ENCODE results near the gene PRKG2. TPM values are rescaled to one million over a fixed set of nuclear protein-coding genes. Genes with fewer than 3 reads are reported as not detected.

Gene PRKG2
- total RNA-seq, 1 experiment from 2014 or later = not detected

- DNase-seq (ENCODE audit: low spot score) = no peak
- no peak for TF ChIP-seq CTCF (conservative IDR thresholded peaks at IDR 0.05; ENCODE audit: low read depth, low read length)
- no peak for TF ChIP-seq EZH2 (IDR thresholded peaks at IDR 0.05; ENCODE audit: borderline replicate concordance, low read depth, low read length, poor library complexity, severe bottlenecking)
- CTCF ChIA-PET = no interaction called here
- intact Hi-C loops (cut with micrococcal nuclease; ENCODE audit: unreplicated experiment) = no loop called here
- no TSS peak for BruUV-seq (replicated peaks)
- POLR2A ChIA-PET (ENCODE audit: low non-redundant PET) = no interaction called here
- H3K36me3 ChIP-seq (ENCODE audit: insufficient read depth, low read length, poor library complexity, severe bottlenecking) = no peaks in the 10 kb centered on the region
- no peak overlapping the region for H3K4me3 ChIP-seq (ENCODE audit: low read depth, low read length, poor library complexity, severe bottlenecking)
- no peaks in the 10 kb centered on the region for H3K27me3 ChIP-seq (replicated peaks; ENCODE audit: insufficient read depth, low read depth, low read length, poor library complexity)
- H3K4me1 ChIP-seq (ENCODE audit: insufficient read depth, low read length, poor library complexity, severe bottlenecking) = no peaks in the 10 kb centered on the region
- no peaks in the 10 kb centered on the region for H3K9me3 ChIP-seq (ENCODE audit: low read depth, low read length, poor library complexity, severe bottlenecking)
- no peak overlapping the region for H3K27ac ChIP-seq (ENCODE audit: low read depth, low read length, poor library complexity, severe bottlenecking)
These were observed 119.6 kb downstream of the PRKG2 start for GRCh38 chr4:81095389-81095788.

- ChIA-PET POLR2A (ENCODE audit: low non-redundant PET) (no interaction called here), CTCF (no interaction called here)
These were observed 121.2 kb downstream of the PRKG2 start for GRCh38 chr4:81093720-81094401.

GRCh38 chr4:81085979-81086378 lies 129.0 kb downstream of the PRKG2 start:
- CTCF ChIA-PET = no interaction called here
- Histone ChIP-seq H3K27me3 (replicated peaks; ENCODE audit: insufficient read depth, low read depth, low read length, poor library complexity) (no peaks in the 10 kb centered on the region), H3K27ac (ENCODE audit: low read depth, low read length, poor library complexity, severe bottlenecking) (no peak overlapping the region), H3K4me3 (ENCODE audit: low read depth, low read length, poor library complexity, severe bottlenecking) (no peak overlapping the region), H3K4me1 (ENCODE audit: insufficient read depth, low read length, poor library complexity, severe bottlenecking) (no peaks in the 10 kb centered on the region), H3K36me3 (ENCODE audit: insufficient read depth, low read length, poor library complexity, severe bottlenecking) (no peaks in the 10 kb centered on the region), H3K9me3 (ENCODE audit: low read depth, low read length, poor library complexity, severe bottlenecking) (no peaks in the 10 kb centered on the region)
- POLR2A ChIA-PET (ENCODE audit: low non-redundant PET) = no interaction called here
- no peak for DNase-seq (ENCODE audit: low spot score)
- BruUV-seq (replicated peaks) = no TSS peak
- intact Hi-C loops (cut with micrococcal nuclease; ENCODE audit: unreplicated experiment) = no loop called here
- TF ChIP-seq CTCF (conservative IDR thresholded peaks at IDR 0.05; ENCODE audit: low read depth, low read length) = no peak
- no peak for TF ChIP-seq EZH2 (IDR thresholded peaks at IDR 0.05; ENCODE audit: borderline replicate concordance, low read depth, low read length, poor library complexity, severe bottlenecking)

More at GRCh38 chr4:81093720-81094401, 121.2 kb downstream of the PRKG2 start:
- intact Hi-C loops (cut with micrococcal nuclease; ENCODE audit: unreplicated experiment) = no loop called here
- TF ChIP-seq CTCF (conservative IDR thresholded peaks at IDR 0.05; ENCODE audit: low read depth, low read length) (no peak), EZH2 (IDR thresholded peaks at IDR 0.05; ENCODE audit: borderline replicate concordance, low read depth, low read length, poor library complexity, severe bottlenecking) (no peak)
- H3K27ac ChIP-seq (ENCODE audit: low read depth, low read length, poor library complexity, severe bottlenecking) = no peak overlapping the region
- DNase-seq (ENCODE audit: low spot score) = no peak
- no peaks in the 10 kb centered on the region for H3K4me1 ChIP-seq (ENCODE audit: insufficient read depth, low read length, poor library complexity, severe bottlenecking)
- no peaks in the 10 kb centered on the region for H3K9me3 ChIP-seq (ENCODE audit: low read depth, low read length, poor library complexity, severe bottlenecking)
- no TSS peak for BruUV-seq (replicated peaks)
- H3K27me3 ChIP-seq (replicated peaks; ENCODE audit: insufficient read depth, low read depth, low read length, poor library complexity) = no peaks in the 10 kb centered on the region
- H3K36me3 ChIP-seq (ENCODE audit: insufficient read depth, low read length, poor library complexity, severe bottlenecking) = no peaks in the 10 kb centered on the region
- no peak overlapping the region for H3K4me3 ChIP-seq (ENCODE audit: low read depth, low read length, poor library complexity, severe bottlenecking)

Measured in A673 (cell line).